Suprapubic skin (tissue), 4 donors: Measurements from ENCODE around the gene PDGFRA.

Source experiments
- POLR2A ChIP-seq, 2 donors: fragments of 450-650 bp; IDR thresholded peaks; one replicate each; pipeline ENCODE4 v1.6.1; 2017; ENCODE audit warnings: antibody characterized with exemption in 2 of 2, mild to moderate bottlenecking in 2 of 2, moderate library complexity in 2 of 2
- POLR2AphosphoS5 ChIP-seq, 3 donors: sonication (generic); formaldehyde crosslinking; IDR thresholded peaks; one replicate each; pipeline ENCODE4 v1.6.1; 2017; ENCODE audit warnings: antibody characterized with exemption in 3 of 3
- TF ChIP-seq, protein P1 (sequence below), 2 donors: fragments of 200-600 bp in 1 of 2; fragments of 450-650 bp in 1 of 2; sonication (generic) in 1 of 2; IDR thresholded peaks; one replicate each; pipeline ENCODE4 v1.5.1; 2016 to 2019; ENCODE audit warnings: antibody characterized with exemption in 2 of 2, mild to moderate bottlenecking in 1 of 2, moderate library complexity in 1 of 2

GRCh38 chr4:54229631-54230483, 764 bp downstream of the PDGFRA start:
- TF ChIP-seq, protein P1, sequence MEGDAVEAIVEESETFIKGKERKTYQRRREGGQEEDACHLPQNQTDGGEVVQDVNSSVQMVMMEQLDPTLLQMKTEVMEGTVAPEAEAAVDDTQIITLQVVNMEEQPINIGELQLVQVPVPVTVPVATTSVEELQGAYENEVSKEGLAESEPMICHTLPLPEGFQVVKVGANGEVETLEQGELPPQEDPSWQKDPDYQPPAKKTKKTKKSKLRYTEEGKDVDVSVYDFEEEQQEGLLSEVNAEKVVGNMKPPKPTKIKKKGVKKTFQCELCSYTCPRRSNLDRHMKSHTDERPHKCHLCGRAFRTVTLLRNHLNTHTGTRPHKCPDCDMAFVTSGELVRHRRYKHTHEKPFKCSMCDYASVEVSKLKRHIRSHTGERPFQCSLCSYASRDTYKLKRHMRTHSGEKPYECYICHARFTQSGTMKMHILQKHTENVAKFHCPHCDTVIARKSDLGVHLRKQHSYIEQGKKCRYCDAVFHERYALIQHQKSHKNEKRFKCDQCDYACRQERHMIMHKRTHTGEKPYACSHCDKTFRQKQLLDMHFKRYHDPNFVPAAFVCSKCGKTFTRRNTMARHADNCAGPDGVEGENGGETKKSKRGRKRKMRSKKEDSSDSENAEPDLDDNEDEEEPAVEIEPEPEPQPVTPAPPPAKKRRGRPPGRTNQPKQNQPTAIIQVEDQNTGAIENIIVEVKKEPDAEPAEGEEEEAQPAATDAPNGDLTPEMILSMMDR (IDR thresholded peaks at IDR 0.05), result no peak
- TF ChIP-seq POLR2AphosphoS5 (IDR thresholded peaks at IDR 0.05), result no peak
- no peak for TF ChIP-seq POLR2A (IDR thresholded peaks at IDR 0.05)
